ENCODE results near the gene GADD45A. TPM values are rescaled to one million over a fixed set of nuclear protein-coding genes. Genes with fewer than 3 reads are reported as not detected.
A peak's percentile ranks its signal among the peaks of the same experiment; 100 is the strongest.
"Not testable (repeated sequence)": the region's sequence is repeated elsewhere in the genome, so short reads cannot be mapped to it uniquely, and the experiment has no call there.

GADD45A gene, protein sequence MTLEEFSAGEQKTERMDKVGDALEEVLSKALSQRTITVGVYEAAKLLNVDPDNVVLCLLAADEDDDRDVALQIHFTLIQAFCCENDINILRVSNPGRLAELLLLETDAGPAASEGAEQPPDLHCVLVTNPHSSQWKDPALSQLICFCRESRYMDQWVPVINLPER
- 123 and 171 TPM in 2 replicates for total RNA-seq

DNA sequence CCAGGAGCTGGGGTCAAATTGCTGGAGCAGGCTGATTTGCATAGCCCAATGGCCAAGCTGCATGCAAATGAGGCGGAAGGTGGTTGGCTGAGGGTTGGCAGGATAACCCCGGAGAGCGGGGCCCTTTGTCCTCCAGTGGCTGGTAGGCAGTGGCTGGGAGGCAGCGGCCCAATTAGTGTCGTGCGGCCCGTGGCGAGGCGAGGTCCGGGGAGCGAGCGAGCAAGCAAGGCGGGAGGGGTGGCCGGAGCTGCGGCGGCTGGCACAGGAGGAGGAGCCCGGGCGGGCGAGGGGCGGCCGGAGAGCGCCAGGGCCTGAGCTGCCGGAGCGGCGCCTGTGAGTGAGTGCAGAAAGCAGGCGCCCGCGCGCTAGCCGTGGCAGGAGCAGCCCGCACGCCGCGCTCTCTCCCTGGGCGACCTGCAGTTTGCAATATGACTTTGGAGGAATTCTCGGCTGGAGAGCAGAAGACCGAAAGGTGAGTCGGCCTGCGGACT is at the start of gene GADD45A:
Gene GADD45A (plus strand): TSS at position 135 of the 491 bp plus-strand sequence. CDS start 294 bp downstream, at position 429.
- DNase-seq (ENCODE audit: extremely low read depth, low read depth, low spot score), result peak; percentile 93

DNA sequence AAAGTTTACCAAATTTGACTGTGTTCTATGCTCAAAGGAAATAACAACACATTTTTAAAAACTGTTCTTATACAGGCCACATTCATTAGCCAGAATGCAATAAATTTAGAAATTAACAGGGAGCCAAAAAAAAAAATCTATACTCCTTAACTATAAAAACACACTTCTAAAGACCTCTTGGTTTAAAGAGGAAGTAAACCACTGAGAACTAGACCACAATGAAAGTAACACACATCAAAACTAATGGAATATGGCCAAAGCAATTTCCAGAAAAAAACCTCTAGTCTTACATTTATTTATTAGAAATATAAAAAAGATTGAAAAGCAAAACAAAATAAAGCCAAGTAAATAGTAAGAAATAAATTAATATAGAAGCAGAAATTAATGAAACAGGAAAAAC is 48.9 kb upstream of the GADD45A start:
- DNase-seq (ENCODE audit: extremely low read depth, low read depth, low spot score), result no peak

DNA sequence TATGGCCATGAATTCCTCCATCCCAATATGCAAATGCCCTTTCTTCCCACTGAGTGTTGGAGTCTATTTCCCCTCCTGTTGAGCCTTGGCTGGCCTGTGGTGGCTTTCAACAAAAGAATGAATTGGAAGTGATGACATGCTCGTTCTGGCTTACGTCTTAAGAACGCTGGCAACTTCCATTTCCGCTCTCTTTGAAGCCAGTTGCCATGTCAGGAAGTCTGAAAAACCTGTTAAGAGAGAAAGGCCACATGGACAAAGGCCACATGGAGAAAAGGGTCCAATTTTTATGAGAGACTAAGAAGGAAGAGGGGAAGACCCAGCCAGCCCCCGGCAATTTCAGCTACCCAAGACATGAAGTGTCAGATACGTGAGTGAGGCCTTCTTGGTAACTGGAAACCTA is 45.6 kb upstream of the GADD45A start:
- DNase-seq (ENCODE audit: extremely low read depth, low read depth, low spot score), result no peak

DNA sequence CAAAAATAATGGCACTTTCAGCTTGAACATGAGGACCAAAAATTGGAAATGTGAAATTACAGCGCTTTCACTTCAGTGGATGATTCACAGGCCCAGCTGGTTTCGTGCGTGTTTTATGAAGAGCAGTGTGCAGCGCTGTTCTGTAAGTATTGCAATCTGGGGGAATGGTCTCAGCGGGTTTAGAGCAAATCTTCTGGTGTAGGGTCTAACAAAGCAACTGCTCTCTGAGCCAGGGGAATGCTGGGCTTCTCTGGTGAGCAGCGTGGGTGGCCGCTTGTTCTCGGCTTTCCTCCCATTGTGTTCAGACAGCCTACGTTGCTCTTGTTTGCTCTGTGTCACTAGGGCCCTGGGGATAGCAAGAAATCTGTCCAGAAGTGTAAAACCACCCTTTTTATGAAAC is 42.4 kb upstream of the GADD45A start:
- no peak for DNase-seq (ENCODE audit: extremely low read depth, low read depth, low spot score)

DNA sequence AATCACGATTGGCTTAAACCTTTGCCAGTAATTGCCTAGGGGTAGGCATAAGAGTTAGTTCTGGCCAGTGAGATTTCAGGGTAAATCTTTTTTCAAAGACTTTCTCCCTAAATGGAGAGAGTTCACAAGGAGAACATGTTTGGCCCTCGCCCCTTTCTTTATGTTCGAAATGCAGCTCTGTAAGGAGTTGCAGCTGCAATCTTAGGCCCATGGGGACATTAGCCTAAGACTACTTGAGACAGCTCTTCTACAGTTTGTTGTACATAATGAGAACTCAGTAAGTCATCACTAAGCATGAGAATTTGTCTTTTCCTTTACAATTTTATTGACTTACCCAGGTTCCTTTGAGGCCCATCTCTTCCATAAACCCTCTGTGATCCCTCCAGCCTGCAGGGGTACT is 40.4 kb upstream of the GADD45A start:
- DNase-seq (ENCODE audit: extremely low read depth, low read depth, low spot score), result no peak

DNA sequence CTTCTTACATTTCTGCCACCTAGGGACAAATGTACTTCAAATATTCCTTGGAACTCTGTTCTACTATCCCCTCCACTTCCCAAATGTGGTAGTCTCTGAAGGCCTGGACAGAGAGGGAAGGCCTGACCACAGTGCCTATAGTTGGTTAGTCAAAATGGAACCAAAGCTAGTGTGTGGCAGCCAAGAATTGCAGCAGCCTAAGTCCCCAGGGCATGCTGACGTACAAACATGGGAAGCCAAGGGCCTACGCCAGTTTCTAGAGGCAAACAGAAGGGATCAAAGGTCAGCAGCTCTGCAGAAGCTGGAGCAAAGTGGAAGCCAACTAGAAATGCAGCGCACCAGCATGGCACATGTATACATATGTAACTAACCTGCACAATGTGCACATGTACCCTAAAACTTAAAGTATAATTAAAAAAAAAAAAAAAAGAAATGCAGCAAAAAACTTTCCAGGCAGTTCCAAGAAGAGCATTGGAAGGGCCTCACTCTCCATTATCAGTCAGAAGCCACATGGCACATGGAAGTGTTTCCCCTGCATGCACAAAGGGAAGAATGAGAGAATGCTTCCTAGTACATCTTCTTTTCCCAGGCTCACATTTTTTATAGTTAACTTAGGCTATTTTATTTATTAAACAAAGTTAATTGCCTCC is 39.4 kb upstream of the GADD45A start:
- no peak for DNase-seq (ENCODE audit: extremely low read depth, low read depth, low spot score)

DNA sequence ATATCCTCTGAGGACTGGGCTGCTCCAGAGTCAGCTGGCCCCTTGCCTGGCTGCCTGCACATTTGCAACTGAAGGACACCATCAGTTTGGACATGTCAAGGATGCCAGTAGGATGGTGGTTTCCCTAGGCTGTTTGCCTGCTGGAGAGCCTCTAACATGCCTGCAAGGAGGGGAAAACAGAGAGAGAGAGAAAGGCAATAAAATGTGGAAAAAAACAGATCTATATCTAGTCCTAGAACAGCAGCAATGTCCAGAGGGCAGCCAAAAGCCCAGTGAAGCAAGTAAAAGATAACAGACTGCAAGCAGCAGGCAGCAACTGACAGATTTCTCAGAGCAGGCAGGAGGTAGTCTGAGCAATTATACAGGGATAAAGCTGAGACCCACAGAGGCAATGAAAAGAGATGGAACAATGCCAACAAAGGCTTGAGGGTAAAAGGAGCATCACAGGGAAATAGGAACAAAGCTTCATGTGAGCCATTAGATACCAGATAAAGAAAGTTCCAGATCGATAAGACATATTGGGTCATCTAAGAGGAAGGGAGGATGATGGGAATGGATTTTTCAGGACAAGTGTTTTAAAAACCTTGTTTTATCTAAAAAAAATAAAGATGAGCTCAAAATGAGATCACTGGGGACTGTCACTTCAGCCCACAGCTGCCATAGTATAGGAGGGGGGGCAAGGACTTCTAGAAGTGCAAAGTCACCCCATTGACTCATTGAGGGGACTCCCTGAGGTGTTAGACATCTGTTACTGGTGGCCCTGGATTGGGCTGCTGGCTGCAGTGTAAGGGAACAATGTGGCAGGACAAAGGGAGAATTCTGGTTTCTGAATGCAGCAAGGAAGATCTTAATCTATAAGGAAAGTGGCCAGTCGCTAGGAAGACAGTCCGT is 38.6 kb upstream of the GADD45A start:
- no peak for DNase-seq (ENCODE audit: extremely low read depth, low read depth, low spot score)

DNA sequence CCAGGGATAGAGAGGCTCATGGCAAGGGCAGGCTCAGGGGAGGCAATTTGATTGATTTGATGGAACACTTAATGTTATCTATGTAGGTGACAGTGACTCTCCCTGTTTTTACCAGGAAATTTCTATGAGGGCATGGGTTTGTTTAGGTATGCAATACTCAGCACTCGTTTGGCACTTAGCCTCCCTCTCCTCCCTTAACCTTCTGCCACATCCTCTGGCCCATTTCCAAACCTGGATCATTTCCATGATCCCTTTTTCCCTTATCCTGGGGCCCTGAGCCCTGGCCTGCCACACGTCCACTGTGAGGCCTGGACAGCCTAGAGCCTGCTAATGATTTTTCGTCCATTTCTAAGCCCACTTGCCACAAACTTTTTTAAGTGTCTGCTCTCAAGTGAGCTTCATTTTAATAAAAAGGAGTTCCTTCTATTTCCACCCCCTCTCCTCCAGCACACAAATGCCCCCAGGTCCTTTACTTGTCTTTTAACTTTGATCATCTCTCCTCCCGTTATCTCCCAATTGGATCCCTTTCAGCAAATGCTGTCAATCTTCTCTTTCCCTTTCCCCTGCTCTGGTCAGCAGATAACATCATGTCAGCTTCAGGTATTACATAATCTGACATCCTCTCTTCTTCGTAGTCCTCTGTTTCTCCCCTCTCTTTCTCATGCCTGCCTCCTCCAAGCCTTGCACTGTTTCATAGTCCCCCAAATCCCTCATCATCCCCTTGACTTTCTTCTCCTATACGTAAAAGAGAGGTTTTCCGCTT is 37.8 kb upstream of the GADD45A start:
- DNase-seq (ENCODE audit: extremely low read depth, low read depth, low spot score), result no peak

DNA sequence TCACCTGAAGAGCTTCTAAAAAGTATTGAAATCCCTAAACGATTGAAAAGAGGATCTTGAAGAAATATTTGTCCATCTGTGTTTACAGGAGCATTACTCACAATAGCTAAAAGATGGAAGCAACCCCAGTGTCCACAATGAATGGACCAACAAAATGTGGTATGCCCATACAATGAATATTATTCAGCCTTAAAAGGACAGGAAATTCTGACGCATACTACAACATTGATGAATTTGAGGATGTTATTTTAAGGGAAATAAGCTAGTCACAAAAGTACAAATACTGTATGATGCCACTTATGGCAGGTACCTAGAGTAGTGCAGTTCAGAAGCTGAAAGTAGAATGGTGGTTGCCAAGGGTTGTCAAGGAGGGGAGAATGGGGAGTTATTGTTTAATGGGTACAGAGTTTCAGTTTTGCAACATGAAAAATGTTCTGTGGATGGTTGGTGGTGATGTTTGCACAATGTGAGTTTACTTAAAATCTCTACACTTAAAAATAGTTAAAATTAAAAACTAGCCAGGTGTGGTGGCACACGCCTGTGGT is 37.1 kb upstream of the GADD45A start:
- DNase-seq (ENCODE audit: extremely low read depth, low read depth, low spot score), result no peak

DNA sequence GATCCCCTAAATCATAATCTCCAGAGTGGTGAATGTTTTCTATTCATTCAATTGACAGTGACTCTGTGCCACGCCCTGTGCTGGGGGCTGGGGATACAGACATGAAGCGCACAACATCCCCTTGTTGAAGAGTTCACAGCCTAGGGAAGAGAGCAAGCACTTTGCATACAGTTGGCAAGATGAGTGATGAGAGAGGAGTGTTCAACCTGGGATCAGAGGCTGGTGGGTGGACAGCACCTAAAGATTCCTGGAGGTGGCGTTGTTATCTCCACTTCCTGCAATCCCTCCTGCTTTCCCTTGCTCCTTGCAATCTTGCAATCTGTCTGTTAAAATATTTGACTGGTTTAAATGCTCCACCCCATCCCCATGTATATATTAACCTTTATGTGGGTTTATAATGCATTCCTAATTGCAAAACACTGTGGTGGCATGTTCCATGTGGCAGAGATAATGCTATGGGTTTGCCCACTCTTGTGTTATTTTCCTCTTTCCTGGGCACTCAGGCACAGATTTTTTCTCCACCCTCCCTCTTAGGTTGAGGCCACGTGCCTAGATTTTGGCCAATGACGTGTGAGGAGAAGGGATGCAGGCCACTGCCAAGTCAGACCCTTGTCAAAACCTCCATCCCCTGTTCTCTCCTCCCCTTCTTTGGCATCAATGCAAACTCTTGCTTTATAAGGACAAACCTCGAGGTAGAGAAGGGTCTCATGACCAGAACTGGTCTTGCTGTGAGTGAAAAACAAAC is 36.2 kb upstream of the GADD45A start:
- DNase-seq (ENCODE audit: extremely low read depth, low read depth, low spot score), result no peak

DNA sequence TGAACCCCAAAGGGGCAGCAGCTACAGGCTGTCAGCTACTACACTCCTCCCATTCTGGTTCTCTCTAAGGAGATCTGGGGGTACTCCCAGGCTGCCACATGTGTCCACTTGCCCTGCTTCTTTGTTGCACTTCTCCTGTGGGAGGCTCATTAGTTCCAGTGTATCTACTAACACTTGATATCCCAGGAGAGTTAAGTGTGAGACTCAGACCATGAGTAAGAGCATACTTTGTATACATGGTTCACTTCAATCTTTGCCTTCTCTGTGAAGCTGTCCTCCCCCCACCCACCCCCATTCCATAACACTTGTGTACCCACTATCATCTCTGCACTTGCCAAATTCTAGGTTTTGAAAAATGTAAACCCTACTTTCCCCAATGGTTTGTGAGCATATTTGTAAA is 34.9 kb upstream of the GADD45A start:
- no peak for DNase-seq (ENCODE audit: extremely low read depth, low read depth, low spot score)

DNA sequence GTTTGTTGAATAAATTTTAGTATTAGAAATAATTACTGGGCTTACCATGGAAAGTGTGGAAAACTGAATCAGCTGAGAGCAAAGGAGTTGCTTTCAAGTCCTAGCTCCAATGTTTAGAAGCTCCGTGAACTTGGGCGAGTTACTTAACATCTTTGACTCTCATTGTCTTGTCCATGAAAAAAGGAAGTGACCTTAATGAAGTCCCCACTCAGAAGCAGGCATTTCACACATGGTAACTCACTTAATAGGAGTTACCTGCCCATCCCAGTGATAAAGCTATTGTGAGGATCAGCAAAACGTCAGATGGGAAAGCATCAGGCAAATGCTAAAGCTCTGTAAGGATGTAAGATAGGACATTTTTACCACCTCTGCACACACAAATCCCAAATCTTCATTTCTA is 34.0 kb upstream of the GADD45A start:
- no peak for DNase-seq (ENCODE audit: extremely low read depth, low read depth, low spot score)

DNA sequence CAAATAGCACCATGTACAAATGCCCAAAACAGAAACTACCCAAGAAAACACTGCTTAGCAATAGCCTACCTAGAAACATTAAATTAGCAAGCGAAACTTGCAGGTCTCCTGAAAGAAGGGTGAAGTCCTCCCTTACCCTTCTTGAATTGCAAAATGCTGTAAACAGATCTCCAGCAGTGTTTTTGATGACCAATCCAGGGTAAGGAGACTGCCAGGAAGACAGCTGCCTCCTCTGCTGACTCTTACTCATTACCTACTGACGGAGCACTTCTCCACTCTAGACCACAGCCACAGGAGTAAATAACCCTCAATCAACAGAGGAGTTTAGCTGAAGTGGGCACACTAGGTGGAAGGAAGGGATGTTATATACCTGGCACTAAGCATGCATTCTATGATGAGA is 32.2 kb upstream of the GADD45A start:
- DNase-seq (ENCODE audit: extremely low read depth, low read depth, low spot score), result no peak

DNA sequence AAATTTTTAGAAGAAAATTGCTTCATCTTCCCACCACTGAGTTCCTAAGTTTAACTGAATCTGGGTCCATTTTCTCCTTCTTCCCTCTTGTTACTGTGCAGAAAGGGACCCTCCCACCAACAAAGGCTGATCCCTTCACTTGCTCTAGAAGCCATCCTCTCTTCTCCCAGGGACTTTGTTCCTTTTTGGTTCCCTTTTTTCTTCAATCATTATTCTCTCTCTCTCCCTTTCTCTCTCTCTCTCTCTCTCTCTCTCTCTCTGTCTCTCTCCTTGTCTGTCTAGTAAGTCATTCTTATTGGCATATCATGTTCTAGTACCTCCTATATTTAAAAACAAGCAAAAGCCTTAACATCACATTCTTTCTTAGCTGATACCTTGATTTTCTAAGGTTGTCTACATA is 31.7 kb upstream of the GADD45A start:
- DNase-seq (ENCODE audit: extremely low read depth, low read depth, low spot score), result no peak

DNA sequence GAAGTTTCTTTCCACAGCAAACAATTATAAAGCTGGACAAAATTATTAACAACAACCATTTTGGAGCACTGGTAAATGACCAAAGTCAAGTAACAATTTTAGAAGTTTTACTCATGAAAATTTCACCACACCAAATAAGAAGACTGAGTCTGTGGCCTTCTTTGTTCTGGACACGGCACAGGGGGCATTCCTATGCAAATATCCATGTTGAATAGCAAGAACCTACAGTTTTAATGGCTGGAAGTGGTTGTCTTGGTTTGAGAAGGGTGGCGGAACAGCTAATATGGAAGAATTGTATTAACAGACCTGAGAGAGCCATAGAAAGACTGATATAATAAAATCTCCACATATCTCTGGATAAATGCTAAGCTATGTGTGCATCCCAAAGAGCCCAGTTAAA is 29.4 kb upstream of the GADD45A start:
- no peak for DNase-seq (ENCODE audit: extremely low read depth, low read depth, low spot score)

DNA sequence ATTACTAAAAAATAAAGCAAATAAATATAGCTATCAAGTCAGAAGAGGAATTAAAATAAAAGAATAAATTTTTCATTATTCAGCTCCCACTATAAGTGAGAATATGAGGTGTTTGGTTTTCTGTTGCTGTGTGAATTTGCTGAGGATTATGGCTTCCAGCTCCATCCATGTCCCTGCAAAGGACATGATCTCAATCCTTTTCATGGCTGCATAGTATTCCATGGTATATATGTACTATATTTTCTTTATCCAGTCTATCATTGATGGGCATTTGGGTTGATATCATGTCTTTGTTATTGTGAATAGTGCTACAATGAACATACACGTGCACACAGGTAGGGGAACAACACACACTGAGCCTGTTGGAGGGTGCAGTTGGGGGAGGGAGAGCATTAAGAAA is 27.8 kb upstream of the GADD45A start:
- DNase-seq (ENCODE audit: extremely low read depth, low read depth, low spot score), result not testable (repeated sequence)

DNA sequence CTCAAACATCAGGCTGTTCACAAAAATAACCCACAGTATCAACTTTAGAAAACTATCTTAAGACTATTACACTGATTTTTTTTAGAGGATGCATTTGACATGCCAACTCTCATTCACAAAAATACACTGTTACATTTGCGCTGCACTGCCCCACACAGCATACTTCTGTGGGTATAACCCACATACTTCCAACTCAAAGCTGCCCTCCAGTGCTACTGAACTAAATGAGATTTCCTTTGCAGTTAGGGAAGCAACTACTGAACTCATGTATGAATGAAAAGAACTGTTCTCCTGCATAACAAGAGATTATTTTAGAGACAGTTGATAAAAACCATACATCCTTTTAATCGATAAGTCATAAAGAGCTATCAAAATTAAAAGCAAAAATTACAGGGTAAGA is 25.8 kb upstream of the GADD45A start:
- no peak for DNase-seq (ENCODE audit: extremely low read depth, low read depth, low spot score)

DNA sequence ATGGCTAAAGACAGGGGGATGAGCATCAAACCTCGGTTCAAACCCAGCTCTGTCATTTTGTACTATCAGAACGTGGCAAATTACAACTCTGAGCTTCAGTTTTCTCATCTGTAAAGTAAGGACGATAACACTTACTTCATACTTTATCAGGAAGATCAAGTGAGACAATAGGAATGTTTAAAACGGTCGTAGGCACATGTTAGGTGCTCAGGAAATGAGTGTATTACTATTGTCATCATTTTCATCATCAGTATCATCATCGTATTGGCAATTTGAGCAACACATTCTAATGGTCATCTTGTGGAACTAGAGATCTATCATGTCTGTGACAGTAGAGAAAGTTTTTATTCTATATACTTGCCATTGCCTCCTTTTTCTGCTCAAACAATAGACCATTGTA is 22.1 kb upstream of the GADD45A start:
- no peak for DNase-seq (ENCODE audit: extremely low read depth, low read depth, low spot score)

DNA sequence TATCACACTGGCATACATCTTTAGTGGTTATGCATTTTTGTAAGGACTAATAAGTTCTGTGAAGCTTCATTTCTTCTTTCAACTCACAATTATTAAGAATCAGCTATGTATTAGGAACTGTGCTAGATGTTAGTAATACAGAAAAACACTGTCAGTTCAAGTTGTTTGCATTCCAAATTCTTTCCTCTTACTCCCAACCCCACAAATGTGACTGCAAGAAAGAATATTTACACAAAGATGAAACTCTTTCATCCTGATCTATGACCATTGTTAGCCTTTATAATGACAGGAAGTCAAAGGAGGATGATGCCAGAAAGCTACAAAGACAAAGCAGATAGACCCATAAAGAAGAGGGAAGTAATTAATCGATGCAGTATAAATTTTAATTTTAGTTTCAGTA is 21.0 kb upstream of the GADD45A start:
- DNase-seq (ENCODE audit: extremely low read depth, low read depth, low spot score), result no peak

DNA sequence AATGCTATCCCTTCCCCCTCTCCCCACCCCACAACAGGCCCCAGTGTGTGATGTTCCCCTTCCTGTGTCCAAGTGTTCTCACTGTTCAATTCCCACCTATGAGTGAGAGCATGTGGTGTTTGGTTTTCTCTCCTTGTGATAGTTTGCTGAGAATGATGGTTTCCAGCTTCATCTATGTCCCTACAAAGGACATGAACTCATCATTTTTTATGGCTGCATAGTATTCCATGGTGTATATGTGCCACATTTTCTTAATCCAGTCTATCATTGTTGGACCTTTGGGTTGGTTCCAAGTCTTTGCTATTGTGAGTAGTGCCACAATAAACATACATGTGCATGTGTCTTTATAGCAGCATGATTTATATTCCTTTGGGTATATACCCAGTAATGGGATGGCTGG is 19.7 kb upstream of the GADD45A start:
- DNase-seq (ENCODE audit: extremely low read depth, low read depth, low spot score), result not testable (repeated sequence)
